HG02884 (cell line): Measurements from ENCODE around the gene NCOA3.

Experiments
- ATAC-seq: cut with Tn5 transposase; IDR thresholded peaks from one replicate; pipeline ENCODE4 v1.9.1; 2021; ENCODE audit warnings: mild to moderate bottlenecking, moderate library complexity; ENCODE audit not compliant: unreplicated experiment

NCOA3 gene

GRCh38 chr20:47622118-47622665 is 120.5 kb downstream of the NCOA3 start:
- ATAC-seq = no peak

DNA sequence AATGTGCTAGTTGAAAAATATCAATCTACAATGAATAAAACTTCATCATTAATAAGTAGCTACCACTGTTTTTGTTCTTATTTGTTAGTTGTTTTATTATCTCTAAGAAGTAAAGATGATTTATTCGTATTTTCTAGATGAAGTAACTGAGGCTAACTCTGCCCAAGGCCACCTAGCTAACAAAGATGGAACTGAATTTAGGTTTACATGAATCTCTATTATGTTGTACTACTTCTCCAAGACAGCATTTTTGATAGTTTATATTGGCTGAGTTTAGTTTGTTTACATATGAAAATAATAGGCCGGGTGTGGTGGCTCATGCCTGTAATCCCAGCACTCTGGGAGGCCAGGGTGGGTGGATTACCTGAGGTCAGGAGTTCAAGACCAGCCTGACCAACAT is 121.5 kb downstream of the NCOA3 start:
- no peak for ATAC-seq

GRCh38 chr20:47627540-47627939 is 125.9 kb downstream of the NCOA3 start:
- ATAC-seq = no peak

- no peak for ATAC-seq
Measured at GRCh38 chr20:47629907-47630306, 128.2 kb downstream of the NCOA3 start.

GRCh38 chr20:47631078-47631477 is 129.4 kb downstream of the NCOA3 start:
- no peak for ATAC-seq

- ATAC-seq = no peak
Measured at GRCh38 chr20:47635256-47635655, 133.6 kb downstream of the NCOA3 start.

GRCh38 chr20:47638851-47639250 is 137.2 kb downstream of the NCOA3 start:
- ATAC-seq = no peak

DNA sequence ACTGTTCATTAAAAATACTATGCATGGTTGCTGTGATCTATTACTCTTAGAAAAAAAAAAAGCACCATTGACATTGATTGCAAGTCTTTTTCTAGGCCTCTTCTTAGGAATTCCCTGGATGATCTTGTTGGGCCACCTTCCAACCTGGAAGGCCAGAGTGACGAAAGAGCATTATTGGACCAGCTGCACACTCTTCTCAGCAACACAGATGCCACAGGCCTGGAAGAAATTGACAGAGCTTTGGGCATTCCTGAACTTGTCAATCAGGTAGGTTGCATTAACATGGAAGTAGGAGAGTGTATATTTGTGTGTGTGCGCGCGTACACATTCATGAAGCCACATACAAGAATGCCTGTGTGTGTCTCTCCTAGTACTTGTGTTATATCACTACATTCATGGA is 140.4 kb downstream of the NCOA3 start:
- ATAC-seq = no peak

- no peak for ATAC-seq
Measured at GRCh38 chr20:47642624-47643023, 140.9 kb downstream of the NCOA3 start.

- ATAC-seq = no peak
Measured at GRCh38 chr20:47645632-47646031, 143.9 kb downstream of the NCOA3 start.

DNA sequence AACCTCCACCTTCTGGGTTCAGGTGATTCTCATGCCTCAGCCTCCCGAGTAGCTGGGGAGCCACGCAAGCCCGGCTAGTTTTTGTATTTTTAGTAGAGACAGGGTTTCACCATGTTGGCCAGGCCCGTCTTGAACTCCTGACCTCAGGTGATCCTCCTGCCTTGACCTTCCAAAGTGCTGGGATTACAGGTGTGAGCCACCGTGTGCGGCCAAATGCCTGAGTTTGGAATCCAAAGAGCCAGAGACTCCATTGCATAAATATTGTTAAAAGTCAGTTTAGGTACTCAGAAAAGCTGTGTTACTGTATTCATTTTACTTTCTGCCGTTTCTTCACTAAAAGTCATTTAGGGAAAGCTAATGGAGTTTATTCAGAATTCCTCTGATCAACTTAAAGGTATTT is 146.3 kb downstream of the NCOA3 start:
- ATAC-seq = no peak

- ATAC-seq = no peak
Measured at GRCh38 chr20:47648943-47649342, 147.3 kb downstream of the NCOA3 start.

- ATAC-seq = no peak
Measured at GRCh38 chr20:47652301-47652700, 150.6 kb downstream of the NCOA3 start.

GRCh38 chr20:47652794-47653193 is 151.1 kb downstream of the NCOA3 start:
- ATAC-seq = no peak

DNA sequence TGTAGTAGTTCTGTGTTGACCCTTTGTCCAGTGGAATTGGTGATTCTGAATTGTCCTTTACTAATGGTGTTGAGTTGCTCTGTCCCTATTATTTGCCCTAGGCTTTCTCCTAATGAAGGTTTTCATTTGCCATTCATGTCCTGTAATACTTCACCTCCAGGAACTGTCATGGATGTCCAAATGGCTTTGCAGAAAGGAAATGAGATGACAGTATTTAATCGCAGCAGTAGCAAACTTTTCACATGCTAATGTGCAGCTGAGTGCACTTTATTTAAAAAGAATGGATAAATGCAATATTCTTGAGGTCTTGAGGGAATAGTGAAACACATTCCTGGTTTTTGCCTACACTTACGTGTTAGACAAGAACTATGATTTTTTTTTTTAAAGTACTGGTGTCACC is 152.2 kb downstream of the NCOA3 start:
- no peak for ATAC-seq

- ATAC-seq = no peak
Measured at GRCh38 chr20:47654370-47654769, 152.7 kb downstream of the NCOA3 start.

- ATAC-seq = no peak
Measured at GRCh38 chr20:47655635-47656034, 153.9 kb downstream of the NCOA3 start.

DNA sequence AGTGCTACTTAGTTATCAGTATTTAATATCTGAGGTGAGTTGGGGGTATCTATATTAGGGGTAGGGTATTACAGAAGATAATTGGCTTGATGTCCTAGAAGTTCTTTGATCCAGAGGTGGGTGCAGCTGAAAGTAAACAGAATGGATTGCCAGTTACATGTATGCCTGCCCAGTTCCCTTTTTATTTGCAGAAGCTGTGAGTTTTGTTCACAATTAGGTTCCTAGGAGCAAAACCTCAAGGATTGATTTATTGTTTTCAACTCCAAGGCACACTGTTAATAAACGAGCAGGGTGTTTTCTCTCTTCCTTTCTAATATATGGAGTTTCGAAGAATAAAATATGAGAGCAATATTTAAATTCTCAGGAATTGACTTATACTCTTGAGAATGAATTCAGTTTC is 154.6 kb downstream of the NCOA3 start:
- no peak for ATAC-seq

GRCh38 chr20:47659904-47660601 is 158.4 kb downstream of the NCOA3 start:
- no peak for ATAC-seq

- ATAC-seq = no peak
Measured at GRCh38 chr20:47660602-47660905, 158.9 kb downstream of the NCOA3 start.

GRCh38 chr20:47660983-47661700 is 159.5 kb downstream of the NCOA3 start:
- no peak for ATAC-seq

DNA sequence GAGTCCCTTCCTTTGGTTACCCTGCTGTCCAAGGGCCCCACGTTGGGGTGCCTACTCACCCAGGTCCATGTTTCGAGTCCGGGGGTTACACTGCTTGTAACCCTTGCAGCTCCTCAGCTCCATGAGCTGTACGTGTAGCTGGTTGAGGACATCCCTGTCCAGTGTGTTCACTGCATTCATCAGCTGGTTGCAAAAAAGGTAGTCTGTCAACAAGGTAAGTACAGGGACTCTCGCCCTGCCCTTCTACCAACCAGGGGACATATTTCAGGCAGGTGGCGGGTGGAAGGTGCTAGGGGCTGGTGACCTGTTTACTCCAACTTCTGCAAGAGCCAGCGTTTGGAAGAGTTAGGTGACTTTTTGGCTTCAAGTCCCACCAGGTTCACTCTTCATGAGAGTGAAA is 160.0 kb downstream of the NCOA3 start:
- no peak for ATAC-seq
